GM23248 (cell line): ENCODE data around the gene STARD3. TPM values are rescaled to one million over a fixed set of nuclear protein-coding genes. Genes with fewer than 3 reads are reported as not detected.

ENCODE experiments used
- DNase-seq: peaks from one replicate; pipeline ENCODE4 v3.0.0-alpha.2; 2015
- H2AFZ ChIP-seq: fragments of 200-600 bp; sonication (generic); 2 replicates; pipeline ENCODE4 v1.6.1; 2016; ENCODE audit warnings: antibody characterized with exemption
- H3F3A ChIP-seq: fragments of 200-600 bp; sonication (generic); 2 replicates; pipeline ENCODE4 v1.6.1; 2016; ENCODE audit warnings: mild to moderate bottlenecking, antibody characterized with exemption, mixed run types; ENCODE audit not compliant: insufficient read depth
- H3K27ac ChIP-seq: fragments of 200-600 bp; sonication (generic); 2 replicates; pipeline ENCODE4 v1.5.1; 2016; ENCODE audit warnings: mild to moderate bottlenecking
- H3K27me3 ChIP-seq: fragments of 200-600 bp; sonication (generic); replicated peaks from 2 replicates; pipeline ENCODE4 v1.6.1; 2016; ENCODE audit warnings: mild to moderate bottlenecking; ENCODE audit not compliant: insufficient read depth
- H3K36me3 ChIP-seq: fragments of 200-600 bp; sonication (generic); 2 replicates; pipeline ENCODE4 v1.6.1; 2016; ENCODE audit warnings: low read depth, mild to moderate bottlenecking
- H3K4me1 ChIP-seq: fragments of 200-600 bp; sonication (generic); 2 replicates; pipeline ENCODE4 v1.6.1; 2016; ENCODE audit warnings: mild to moderate bottlenecking; ENCODE audit not compliant: insufficient read depth
- H3K4me2 ChIP-seq: fragments of 200-600 bp; sonication (generic); one replicate; pipeline ENCODE4 v1.6.1; 2016; ENCODE audit warnings: mild to moderate bottlenecking; ENCODE audit not compliant: unreplicated experiment
- H3K4me3 ChIP-seq: fragments of 200-600 bp; sonication (generic); 2 replicates; pipeline ENCODE4 v1.5.1; 2016; ENCODE audit warnings: mild to moderate bottlenecking
- H3K79me2 ChIP-seq: fragments of 200-600 bp; sonication (generic); 2 replicates; pipeline ENCODE4 v1.6.1; 2016; ENCODE audit warnings: mild to moderate bottlenecking; ENCODE audit not compliant: insufficient read depth
- H3K9ac ChIP-seq: fragments of 200-600 bp; sonication (generic); 2 replicates; pipeline ENCODE4 v1.6.1; 2016; ENCODE audit warnings: mild to moderate bottlenecking
- H3K9me2 ChIP-seq: fragments of 200-600 bp; sonication (generic); 2 replicates; pipeline ENCODE4 v1.6.1; 2016; ENCODE audit warnings: mixed run types, mild to moderate bottlenecking, moderate library complexity; ENCODE audit not compliant: insufficient read depth
- H3K9me3 ChIP-seq: fragments of 200-600 bp; sonication (generic); one replicate; pipeline ENCODE4 v1.6.1; 2017; ENCODE audit warnings: low read depth
- H4K20me1 ChIP-seq: fragments of 200-600 bp; sonication (generic); 2 replicates; pipeline ENCODE4 v1.6.0; 2016; ENCODE audit not compliant: insufficient read depth
- EZH2 ChIP-seq: fragments of 200-600 bp; sonication (generic); IDR thresholded peaks from 2 replicates; pipeline ENCODE4 v1.6.1; 2018; ENCODE audit warnings: antibody characterized with exemption, mild to moderate bottlenecking; ENCODE audit not compliant: insufficient read depth, poor library complexity, severe bottlenecking
- EZH2phosphoT487 ChIP-seq: fragments of 200-600 bp; sonication (generic); IDR thresholded peaks from 2 replicates; pipeline ENCODE4 v1.6.1; 2018; ENCODE audit warnings: antibody characterized with exemption, moderate library complexity, mild to moderate bottlenecking, low read depth; ENCODE audit not compliant: insufficient read depth
- WGBS, 2 experiments: methylation state at CpG; one replicate each; pipeline ENCODE4 v1.1.6; 2015 to 2017; ENCODE audit warnings: low lambda C conversion rate in 2 of 2, low coverage in 1 of 2; ENCODE audit errors: missing lambda C conversion rate in 2 of 2; 5-methylcytosine and 5-hydroxymethylcytosine counted together
- in situ Hi-C: fragments of 300-500 bp; cut with MboI; formaldehyde crosslinking; loops from 2 replicates; pipeline ENCODE4 v1.15.0; 2020
- polyA plus RNA-seq: library from polyadenylated mRNA; unstranded; fragments of >200 nt; fragmentation: Nextera tagmentation; extraction: Ambion mirVana; gene quantifications from 2 replicates; pipeline ENCODE4 v1.2.1, GENCODE V29; 2016
- total RNA-seq: library from RNA; depleted of rRNA; stranded (reverse); fragments of >200 nt; shearing (Covaris generic); gene quantifications from 2 replicates; pipeline ENCODE4 v1.2.3, GENCODE V29; 2014

Gene STARD3
- total and polyA plus RNA-seq, 2 experiments from 2014 or later = 32.3 to 41.0 TPM

GRCh38 chr17:39607057-39607850, 29.7 kb upstream of the STARD3 start:
- no peaks in the 10 kb centered on the region for H4K20me1 ChIP-seq
- no peak overlapping the region for H3K9ac ChIP-seq
- no peak overlapping the region for H3K4me2 ChIP-seq
- H2AFZ ChIP-seq = no peak overlapping the region
- H3K27ac ChIP-seq = no peak overlapping the region
- no peaks in the 10 kb centered on the region for H3K36me3 ChIP-seq
- in situ Hi-C loops = no loop called here
- DNase-seq = no peak
- WGBS, 2 experiments = 3 to 4% methylated on average over 20 to 40 of the region's 40 CpGs
- no peaks in the 10 kb centered on the region for H3F3A ChIP-seq
- H3K4me1 ChIP-seq = no peaks in the 10 kb centered on the region
- H3K4me3 ChIP-seq = no peak overlapping the region
- H3K9me3 ChIP-seq = no peaks in the 10 kb centered on the region
- H3K79me2 ChIP-seq = no peaks in the 10 kb centered on the region
- no peaks in the 10 kb centered on the region for H3K9me2 ChIP-seq
- H3K27me3 ChIP-seq = peaks cover 70% of the 10 kb centered on the region
- TF ChIP-seq EZH2phosphoT487 (peak; percentile 85), EZH2 (peak; percentile 91)

- DNase-seq = no peak
- H3F3A ChIP-seq = no peaks in the 10 kb centered on the region
- H3K4me2 ChIP-seq = no peak within 1 kb of the TSS
- TF ChIP-seq EZH2phosphoT487 = 0 out of 2 replicates have a peak, but pooled peaks have one; percentile 50
- TF ChIP-seq EZH2 = no peak
- H3K27ac ChIP-seq = no peak within 1 kb of the TSS
- no peaks in the 10 kb centered on the region for H3K9me3 ChIP-seq
- no peak within 1 kb of the TSS for H3K4me3 ChIP-seq
- H3K79me2 ChIP-seq = no peaks in the 10 kb centered on the region
- H3K9ac ChIP-seq = no peak within 1 kb of the TSS
- no peaks in the 10 kb centered on the region for H4K20me1 ChIP-seq
- no peaks in the 10 kb centered on the region for H3K9me2 ChIP-seq
- 12 to 18% methylated on average over 14 to 20 of the region's 20 CpGs for WGBS, 2 experiments
- no peaks in the 10 kb centered on the region for H3K36me3 ChIP-seq
- H3K27me3 ChIP-seq = peaks cover 65% of the 10 kb centered on the region
- no peak within 1 kb of the TSS for H2AFZ ChIP-seq
- no peaks in the 10 kb centered on the region for H3K4me1 ChIP-seq
- in situ Hi-C loops = no loop called here
Measured at GRCh38 chr17:39607851-39608130, 29.2 kb upstream of the STARD3 start, which contains the start of gene NEUROD2. Gene NEUROD2 (minus strand): TSS chr17:39607920. CDS start chr17:39606599, 1,321 bp downstream.

- Histone ChIP-seq H3K27me3 (peaks cover 59% of the 10 kb centered on the region), H3K4me3 (no peak overlapping the region), H3K9me3 (no peaks in the 10 kb centered on the region), H3K36me3 (no peaks in the 10 kb centered on the region), H3K9ac (no peak overlapping the region), H3K4me2 (no peak overlapping the region), H3K9me2 (no peaks in the 10 kb centered on the region), H3K79me2 (no peaks in the 10 kb centered on the region), H3K4me1 (no peaks in the 10 kb centered on the region), H3F3A (no peaks in the 10 kb centered on the region), H4K20me1 (no peaks in the 10 kb centered on the region), H2AFZ (no peak overlapping the region), H3K27ac (no peak overlapping the region)
- no peak for DNase-seq
- TF ChIP-seq EZH2 (no peak), EZH2phosphoT487 (no peak)
- WGBS, 2 experiments = 14 to 16% methylated on average over 13 to 15 of the region's 15 CpGs
- in situ Hi-C loops = no loop called here
Measured at GRCh38 chr17:39608142-39608981, 28.6 kb upstream of the STARD3 start.

- in situ Hi-C loops = no loop called here
- H3K4me2 ChIP-seq = no peak overlapping the region
- 58 to 59% methylated on average over 4 of the region's 4 CpGs for WGBS, 2 experiments
Measured at GRCh38 chr17:39609416-39610025, 27.4 kb upstream of the STARD3 start.

More at GRCh38 chr17:39609416-39610025, 27.4 kb upstream of the STARD3 start:
- H3K9ac ChIP-seq = no peak overlapping the region
- DNase-seq = no peak
- TF ChIP-seq EZH2 (no peak), EZH2phosphoT487 (no peak)
- no peaks in the 10 kb centered on the region for H3K9me2 ChIP-seq
- no peak overlapping the region for H3K4me3 ChIP-seq
- no peaks in the 10 kb centered on the region for H4K20me1 ChIP-seq
- H3F3A ChIP-seq = no peaks in the 10 kb centered on the region
- H2AFZ ChIP-seq = no peak overlapping the region
- no peaks in the 10 kb centered on the region for H3K36me3 ChIP-seq
- H3K9me3 ChIP-seq = no peaks in the 10 kb centered on the region
- peaks cover 47% of the 10 kb centered on the region for H3K27me3 ChIP-seq
- H3K27ac ChIP-seq = no peak overlapping the region
- H3K4me1 ChIP-seq = no peaks in the 10 kb centered on the region
- no peaks in the 10 kb centered on the region for H3K79me2 ChIP-seq
